Measurements from ENCODE around the gene PEX6.
"Not testable (repeated sequence)": the region's sequence is repeated elsewhere in the genome, so short reads cannot be mapped to it uniquely, and the experiment has no call there.

PEX6 gene

GRCh38 chr6:42978839-42979522 is at the start of gene PEX6:
Gene PEX6, minus strand, starts transcription at chr6:42979181. Its CDS starts 31 bp downstream, at chr6:42979150.
- peak; percentile 96 for DNase-seq

- DNase-seq: no peak
These were observed 47.4 kb upstream of the PEX6 start for GRCh38 chr6:43026365-43026764.

GRCh38 chr6:43024436-43024835 is 45.5 kb upstream of the PEX6 start:
- no peak for DNase-seq

GRCh38 chr6:43021270-43022047 is 42.5 kb upstream of the PEX6 start, which contains the start of gene RRP36:
Gene RRP36, plus strand, starts transcription at chr6:43021623. Its CDS starts 32 bp downstream, at chr6:43021655.
- peak; percentile 91 for DNase-seq

GRCh38 chr6:43020847-43021246 is 41.9 kb upstream of the PEX6 start:
- no peak for DNase-seq

GRCh38 chr6:43020052-43020705 is 41.2 kb upstream of the PEX6 start:
- no peak for DNase-seq

DNA sequence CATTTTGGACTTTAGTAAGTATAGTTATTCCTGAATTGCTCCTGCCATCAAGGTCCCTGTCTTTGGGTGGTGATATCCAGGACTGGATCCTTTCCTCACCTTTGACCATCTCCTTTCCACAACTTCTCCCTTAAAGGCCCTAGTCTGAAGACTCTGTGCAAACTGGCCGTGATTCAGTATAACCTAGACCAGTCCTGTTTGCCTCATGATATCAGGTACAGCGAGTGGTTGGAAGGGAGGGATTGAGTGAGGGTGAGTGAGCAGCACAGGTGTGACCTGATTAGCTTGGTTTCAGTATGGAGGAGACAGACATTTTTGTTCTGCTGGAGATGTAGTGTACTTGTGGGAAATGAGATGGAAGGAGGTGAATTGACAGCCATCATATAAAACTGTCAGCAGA is 40.2 kb upstream of the PEX6 start:
- no peak for DNase-seq

DNA sequence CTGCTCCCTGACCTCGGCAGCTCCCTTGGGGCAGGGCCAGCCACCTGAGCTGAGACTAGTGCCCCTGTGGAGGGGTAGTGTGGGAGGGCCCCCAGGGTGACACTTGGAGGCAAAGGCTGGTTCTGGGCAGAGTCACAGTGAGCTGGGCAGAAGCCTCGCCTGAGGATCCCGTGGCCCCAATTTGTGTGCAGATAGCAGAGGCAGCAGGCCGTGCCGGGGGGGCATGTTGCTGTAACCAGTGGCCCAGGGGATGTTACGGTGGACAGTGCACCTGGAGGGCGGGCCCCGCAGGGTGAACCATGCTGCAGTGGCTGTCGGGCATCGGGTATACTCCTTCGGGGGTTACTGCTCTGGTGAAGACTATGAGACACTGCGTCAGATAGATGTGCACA is 38.0 kb upstream of the PEX6 start:
- DNase-seq: no peak

DNA sequence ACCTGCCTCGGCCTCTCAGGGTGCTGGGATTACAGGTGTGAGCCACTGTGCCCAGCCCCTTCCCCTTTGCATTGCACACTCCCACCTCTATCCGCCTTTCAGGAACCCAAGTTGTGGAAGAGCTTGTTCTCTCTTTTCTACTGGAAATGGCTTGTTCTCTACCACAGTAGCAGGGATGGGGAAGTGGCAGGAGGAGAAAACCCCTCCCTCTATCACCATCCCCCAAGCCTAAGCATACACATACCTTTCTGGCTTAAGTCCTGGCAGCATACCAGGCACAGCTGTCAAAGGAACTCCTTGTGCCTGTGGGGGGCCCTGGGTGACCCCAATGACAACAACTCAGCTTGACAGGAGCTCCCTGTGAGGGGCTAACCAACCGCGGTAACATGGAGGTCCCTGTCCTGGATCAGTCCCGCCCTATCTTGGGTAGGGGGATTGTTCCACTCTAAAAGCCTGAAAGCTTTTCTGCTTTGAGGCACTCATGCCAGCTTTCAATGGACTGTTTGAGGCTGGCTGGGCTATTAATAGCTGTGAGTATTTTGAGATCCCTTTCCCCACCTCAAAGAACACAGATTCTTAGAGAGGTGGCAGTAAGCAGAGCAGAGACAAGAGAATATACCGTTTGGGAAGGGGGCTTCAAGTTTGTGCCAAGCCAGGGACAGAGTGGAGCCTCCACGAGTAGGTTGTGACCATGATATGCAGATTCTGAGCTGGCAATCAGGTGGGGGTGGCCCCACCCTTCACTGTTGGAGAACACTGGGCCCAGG is 37.4 kb upstream of the PEX6 start:
- no peak for DNase-seq

DNA sequence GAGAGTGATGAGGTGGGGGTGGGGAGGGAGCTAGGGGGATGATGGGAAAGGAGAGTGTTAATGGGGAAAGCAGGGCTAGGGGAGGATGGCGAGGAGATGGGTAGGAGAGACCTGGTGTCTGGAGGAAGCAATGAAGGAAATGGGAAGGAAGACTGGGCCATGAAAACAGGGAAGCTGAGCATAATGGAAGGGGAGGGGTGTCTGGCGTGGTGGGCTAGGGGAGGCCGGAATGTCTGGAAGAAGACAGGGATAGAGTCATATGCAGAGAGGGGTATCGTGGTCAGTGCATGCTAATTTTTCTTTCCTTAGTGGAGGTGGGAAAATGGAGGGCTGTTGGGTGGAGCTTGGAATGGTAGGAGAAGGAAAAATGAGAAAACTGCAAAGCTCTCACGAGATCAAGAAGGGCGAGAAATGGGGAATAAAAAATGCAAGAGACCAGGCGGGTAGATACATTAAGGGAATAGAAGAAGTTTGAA is 35.5 kb upstream of the PEX6 start:
- no peak for DNase-seq

DNA sequence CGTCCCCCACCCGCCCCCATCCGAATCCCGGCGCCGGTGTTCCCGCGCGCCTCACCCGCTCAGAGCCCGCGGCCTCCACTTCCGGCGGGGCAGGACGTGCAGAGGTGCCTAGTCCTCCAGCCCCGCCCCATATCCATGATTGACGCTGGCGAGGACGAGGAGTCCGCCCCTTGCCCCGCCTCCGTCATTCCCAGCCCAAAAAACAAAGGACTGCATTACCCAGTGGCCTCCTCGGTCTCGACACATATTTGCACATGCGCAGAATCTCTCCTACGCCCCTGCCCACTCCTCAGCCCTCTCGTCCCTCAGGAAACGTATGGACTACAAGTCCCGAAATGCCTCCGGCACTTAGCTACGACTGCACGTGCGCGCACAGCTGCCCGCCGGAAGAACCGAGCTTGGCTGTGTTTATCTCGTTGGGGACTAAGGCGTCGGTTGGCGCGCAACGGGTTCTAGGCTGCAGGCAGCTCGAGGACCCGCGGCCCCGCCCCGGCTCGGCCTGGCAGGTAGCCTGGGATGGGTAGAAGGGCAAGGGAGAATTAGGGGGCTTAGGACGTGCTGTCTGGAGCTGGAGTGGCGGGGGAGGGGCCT is 35.0 kb upstream of the PEX6 start, which contains the start of the genes KLHDC3 and MEA1:
KLHDC3 (plus strand) TSS at position 407 of the 591 bp plus-strand sequence. CDS start 2,944 bp downstream, outside the sequence.
MEA1 (minus strand) TSS at position 104 of the 591 bp plus-strand sequence. CDS start 133 bp downstream, outside the sequence.
- peak; percentile 100 for DNase-seq

GRCh38 chr6:43013097-43013842 is 34.3 kb upstream of the PEX6 start:
- DNase-seq: no peak

DNA sequence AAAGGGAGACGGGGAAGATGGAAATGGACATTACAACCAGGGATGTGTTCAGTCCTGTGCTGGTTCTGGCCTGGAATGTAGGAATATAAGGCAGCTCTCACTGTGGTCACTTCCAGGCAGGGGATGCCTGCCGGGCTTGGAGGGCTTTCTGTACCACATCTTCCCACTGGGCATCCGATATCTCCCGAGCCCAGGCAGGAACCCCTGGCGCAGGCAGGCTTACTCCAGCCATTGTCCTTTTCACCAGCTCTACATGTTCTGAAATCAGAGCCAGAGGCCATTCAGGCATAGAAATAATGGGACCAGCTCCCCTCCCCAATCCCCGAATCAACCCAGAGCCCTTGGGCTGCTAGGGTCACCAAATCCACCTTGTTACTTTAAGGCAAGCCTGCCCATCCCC is 33.4 kb upstream of the PEX6 start:
- no peak for DNase-seq

- DNase-seq: no peak
These were observed 32.2 kb upstream of the PEX6 start for GRCh38 chr6:43011207-43011606.

DNA sequence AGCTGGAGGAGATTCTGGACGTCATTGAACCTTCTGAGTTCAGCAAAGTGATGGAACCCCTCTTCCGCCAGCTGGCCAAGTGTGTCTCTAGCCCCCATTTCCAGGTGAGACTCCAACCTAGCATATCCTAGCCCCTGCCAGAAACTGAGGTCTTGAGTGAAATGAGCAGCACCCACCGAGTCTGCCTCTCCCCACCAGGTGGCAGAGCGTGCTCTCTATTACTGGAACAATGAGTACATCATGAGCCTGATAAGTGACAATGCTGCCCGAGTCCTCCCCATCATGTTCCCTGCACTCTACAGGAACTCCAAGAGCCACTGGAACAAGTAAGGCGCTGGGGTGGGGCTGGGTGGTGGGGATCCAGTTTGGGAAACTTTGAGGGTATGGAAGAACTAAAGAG is 30.1 kb upstream of the PEX6 start:
- DNase-seq: peak; percentile 74

DNA sequence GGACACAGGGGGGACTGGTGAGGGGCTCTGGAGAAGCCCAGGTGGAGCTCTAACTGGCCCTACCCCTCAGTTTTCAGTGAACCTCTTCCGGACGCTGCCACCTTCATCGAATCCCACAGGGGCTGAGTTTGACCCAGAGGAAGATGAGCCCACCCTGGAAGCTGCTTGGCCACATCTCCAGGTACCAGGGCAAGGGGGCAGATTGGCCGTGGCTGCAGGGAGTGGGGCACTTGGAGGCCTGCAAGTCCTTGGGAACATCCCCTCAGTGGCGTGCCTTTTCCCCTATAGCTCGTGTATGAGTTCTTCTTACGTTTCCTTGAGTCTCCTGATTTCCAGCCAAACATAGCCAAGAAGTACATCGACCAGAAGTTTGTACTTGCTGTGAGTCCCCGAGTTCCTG is 28.1 kb upstream of the PEX6 start:
- no peak for DNase-seq

DNA sequence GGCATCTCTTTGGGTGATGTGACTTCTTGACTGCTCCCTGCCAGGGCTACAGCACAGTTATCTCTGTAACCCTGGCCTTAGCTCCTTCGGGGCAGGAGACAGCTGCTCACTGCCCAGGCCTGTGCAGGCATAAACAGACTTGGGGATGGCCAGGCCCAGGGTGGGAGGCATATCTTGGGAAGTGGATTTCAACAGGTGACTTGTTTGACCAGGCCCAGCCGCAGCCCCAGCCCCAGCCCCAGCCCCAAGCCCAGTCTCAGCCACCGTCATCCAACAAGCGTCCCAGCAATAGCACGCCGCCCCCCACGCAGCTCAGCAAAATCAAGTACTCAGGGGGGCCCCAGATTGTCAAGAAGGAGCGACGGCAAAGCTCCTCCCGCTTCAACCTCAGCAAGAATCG is 27.3 kb upstream of the PEX6 start:
- DNase-seq: no peak

- DNase-seq: no peak
These were observed 26.9 kb upstream of the PEX6 start for GRCh38 chr6:43005844-43006243.

DNA sequence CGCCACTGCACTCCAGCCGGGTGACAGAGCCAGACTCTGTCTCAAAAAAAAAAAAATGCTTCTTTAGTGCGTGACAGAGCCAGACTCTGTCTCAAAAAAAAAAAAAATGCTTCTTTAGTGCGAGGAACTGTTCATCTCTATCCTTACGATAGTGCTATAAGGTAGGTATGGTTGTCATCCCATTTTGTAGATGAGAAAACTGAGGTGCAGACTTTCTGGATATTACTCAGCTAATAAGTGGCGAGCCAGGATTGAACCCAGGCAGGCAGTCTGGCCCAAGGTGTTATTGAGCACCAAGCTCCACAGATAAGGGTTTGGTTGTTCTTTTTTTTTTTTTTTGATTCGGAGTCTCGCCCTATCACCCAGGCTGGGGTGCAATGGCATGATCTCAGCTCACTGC is 22.9 kb upstream of the PEX6 start:
- DNase-seq: no peak

GRCh38 chr6:42998205-42998604 is 19.2 kb upstream of the PEX6 start:
- DNase-seq: not testable (repeated sequence)

DNA sequence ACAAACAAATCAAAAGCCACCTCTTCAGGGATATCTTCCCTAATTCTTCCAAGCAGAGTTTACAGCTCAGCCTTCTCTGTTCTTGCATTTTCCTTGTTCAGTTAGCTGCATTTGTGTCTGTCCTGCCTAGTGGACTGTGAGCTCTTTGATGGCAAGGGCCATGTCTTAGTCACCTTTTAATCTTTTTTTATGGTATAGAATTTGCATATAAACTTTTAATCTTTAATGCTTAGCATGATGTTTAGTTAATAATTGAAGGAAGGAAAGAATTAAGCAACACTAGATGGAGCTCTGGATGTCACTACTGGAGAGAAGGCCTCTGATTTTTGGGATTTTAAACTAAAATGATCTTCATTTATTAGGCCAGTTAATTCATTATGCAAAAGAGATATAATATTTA is 17.5 kb upstream of the PEX6 start:
- DNase-seq: no peak
